RWPE1 (cell line): ENCODE data around the gene PMPCB.
A peak's percentile ranks its signal among the peaks of the same experiment; 100 is the strongest.

Source experiments
- CTCF ChIA-PET: fragments of 350-600 bp; sonication (Branson Sonifier 250); formaldehyde crosslinking; extraction: SDS; loops from one replicate; lab custom pipeline; 2021; lab: Yijun Ruan, JAX
- POLR2A ChIA-PET: fragments of 400-600 bp; formaldehyde crosslinking; extraction: SDS; loops from one replicate; lab custom pipeline; 2020; ENCODE audit warnings: antibody characterized with exemption; ENCODE audit not compliant: low non-redundant PET; lab: Yijun Ruan, JAX
- DNase-seq: peaks from one replicate; pipeline ENCODE4 v3.0.0; 2012; ENCODE audit warnings: low spot score
- H3K27ac ChIP-seq: fragments of 450-650 bp; 2 replicates; pipeline ENCODE4 v1.5.1; 2017
- TF ChIP-seq, protein P1 (sequence below): fragments of 450-650 bp; conservative IDR thresholded peaks from 2 replicates; pipeline ENCODE4 v1.5.1; 2017; ENCODE audit warnings: low read depth, mild to moderate bottlenecking

The PMPCB gene

DNA sequence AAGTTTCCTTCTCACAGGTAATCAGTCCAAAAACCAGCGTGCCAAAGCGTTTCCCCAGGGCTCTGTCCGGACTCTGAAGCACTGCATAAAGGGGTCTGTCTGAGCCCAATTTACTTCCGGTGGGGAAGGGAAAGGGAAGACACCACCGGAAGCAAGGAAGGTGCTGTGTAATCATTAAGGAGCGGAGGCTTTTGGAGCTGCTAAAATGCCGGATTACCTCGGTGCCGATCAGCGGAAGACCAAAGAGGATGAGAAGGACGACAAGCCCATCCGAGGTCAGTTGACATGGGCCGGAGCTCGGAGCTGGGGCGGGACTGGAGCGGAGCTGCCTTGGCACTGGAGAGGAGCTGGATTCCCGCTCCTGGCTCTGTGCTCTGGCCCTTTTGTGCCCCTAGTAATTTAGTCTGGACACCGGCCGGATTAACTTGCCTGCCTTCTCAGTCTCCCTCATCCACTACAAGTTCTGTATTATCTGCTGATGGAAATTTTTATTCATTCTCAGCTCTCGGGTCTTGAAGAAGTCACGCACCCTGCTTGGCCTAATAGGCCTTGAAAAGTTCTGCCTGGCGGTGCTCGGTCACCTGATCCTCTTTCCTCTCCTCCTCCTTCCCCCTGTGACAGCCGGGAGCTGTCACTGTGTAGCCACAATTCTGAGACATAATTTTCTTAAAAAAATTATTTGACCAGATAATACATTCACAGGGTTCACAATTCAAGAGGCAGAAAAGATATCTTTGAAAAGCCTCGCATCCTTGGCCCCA is 50.5 kb downstream of the PMPCB start, which contains the start of gene PSMC2:
Gene PSMC2 (plus strand): TSS at position 137 of the 761 bp plus-strand sequence. CDS start 69 bp downstream, at position 206.
- H3K27ac ChIP-seq: peak within 1 kb of the TSS; percentile 92
- TF ChIP-seq, protein P1, sequence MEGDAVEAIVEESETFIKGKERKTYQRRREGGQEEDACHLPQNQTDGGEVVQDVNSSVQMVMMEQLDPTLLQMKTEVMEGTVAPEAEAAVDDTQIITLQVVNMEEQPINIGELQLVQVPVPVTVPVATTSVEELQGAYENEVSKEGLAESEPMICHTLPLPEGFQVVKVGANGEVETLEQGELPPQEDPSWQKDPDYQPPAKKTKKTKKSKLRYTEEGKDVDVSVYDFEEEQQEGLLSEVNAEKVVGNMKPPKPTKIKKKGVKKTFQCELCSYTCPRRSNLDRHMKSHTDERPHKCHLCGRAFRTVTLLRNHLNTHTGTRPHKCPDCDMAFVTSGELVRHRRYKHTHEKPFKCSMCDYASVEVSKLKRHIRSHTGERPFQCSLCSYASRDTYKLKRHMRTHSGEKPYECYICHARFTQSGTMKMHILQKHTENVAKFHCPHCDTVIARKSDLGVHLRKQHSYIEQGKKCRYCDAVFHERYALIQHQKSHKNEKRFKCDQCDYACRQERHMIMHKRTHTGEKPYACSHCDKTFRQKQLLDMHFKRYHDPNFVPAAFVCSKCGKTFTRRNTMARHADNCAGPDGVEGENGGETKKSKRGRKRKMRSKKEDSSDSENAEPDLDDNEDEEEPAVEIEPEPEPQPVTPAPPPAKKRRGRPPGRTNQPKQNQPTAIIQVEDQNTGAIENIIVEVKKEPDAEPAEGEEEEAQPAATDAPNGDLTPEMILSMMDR: no peak
- ChIA-PET CTCF (no interaction called here), POLR2A (no interaction called here)
- peak; percentile 81 for DNase-seq

- TF ChIP-seq, protein P1: no peak
- CTCF ChIA-PET: no interaction called here
- no peak for DNase-seq
- POLR2A ChIA-PET: no interaction called here
- H3K27ac ChIP-seq: no peak overlapping the region
These were observed 51.2 kb downstream of the PMPCB start for GRCh38 chr7:103348452-103348851.

DNA sequence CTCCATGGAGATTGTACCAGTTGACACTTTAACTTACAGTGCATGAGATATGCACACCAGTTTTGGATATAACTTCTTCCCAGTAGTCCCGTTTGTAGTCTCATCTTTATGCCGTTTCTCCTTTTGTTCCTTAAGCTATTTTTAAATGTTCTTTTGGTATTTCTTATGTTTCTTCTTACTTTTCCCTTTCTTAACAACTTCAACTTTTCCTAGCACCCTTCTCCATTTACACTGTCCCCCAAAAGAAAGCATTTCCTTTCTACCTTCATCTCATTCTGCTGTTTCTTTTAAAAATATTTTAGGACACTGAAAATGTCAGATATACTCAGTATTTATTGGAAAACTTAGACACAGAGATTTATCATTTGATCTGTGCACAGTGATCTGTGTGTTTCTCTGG is 51.7 kb downstream of the PMPCB start:
- no peak overlapping the region for H3K27ac ChIP-seq
- CTCF ChIA-PET: no interaction called here
- no peak for DNase-seq
- TF ChIP-seq, protein P1: no peak
- POLR2A ChIA-PET: no interaction called here

DNA sequence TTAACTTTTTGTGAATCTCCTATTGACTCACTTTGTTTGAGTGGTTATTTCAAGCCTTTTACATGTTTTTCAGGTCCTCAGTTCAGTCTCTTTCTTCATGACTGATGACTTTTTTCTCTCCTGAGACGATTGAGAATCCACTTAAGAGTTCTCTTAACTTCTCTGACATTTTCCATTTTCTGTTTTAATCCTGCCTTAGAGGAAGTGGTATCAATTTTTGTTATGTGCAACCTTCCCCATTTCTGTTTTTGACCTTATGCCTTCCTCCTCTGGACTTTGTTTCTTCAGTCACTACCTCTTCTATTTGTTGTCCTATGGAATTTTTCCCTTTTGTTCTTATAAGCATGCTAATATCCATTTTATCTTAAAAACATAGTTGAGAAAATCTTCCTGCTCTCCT is 52.6 kb downstream of the PMPCB start:
- CTCF ChIA-PET: no interaction called here
- TF ChIP-seq, protein P1: no peak

More for the DNA sequence above, 52.6 kb downstream of the PMPCB start:
- POLR2A ChIA-PET: no interaction called here
- no peak for DNase-seq
- H3K27ac ChIP-seq: no peak overlapping the region
